ENCODE measurements around the gene ZNF530.

ZNF530 gene

GRCh38 chr19:57599761-57600383 is at the start of gene ZNF530:
ZNF530 (plus strand) TSS chr19:57599885; CDS start chr19:57604346, 4,461 bp downstream.
- POLR2A ChIA-PET = no interaction called here
- TF ChIP-seq NFRKB (IDR thresholded peaks at IDR 0.05) (no peak), TARDBP (IDR thresholded peaks at IDR 0.05) (no peak), FOXA1 (IDR thresholded peaks at IDR 0.05) (no peak), SUZ12 (IDR thresholded peaks at IDR 0.05) (no peak), L3MBTL2 (conservative IDR thresholded peaks at IDR 0.05) (peak; percentile 48; the same call in 1 of the 2 replicates), CTBP1 (IDR thresholded peaks at IDR 0.05; ENCODE audit: borderline replicate concordance) (no peak), FOXK2 (IDR thresholded peaks at IDR 0.05) (no peak), ELF4 (IDR thresholded peaks at IDR 0.05) (no peak), LEF1 (IDR thresholded peaks at IDR 0.05; ENCODE audit: borderline replicate concordance) (no peak)
- CTCF ChIA-PET = no interaction called here
- peak; percentile 89 for DNase-seq (ENCODE audit: extremely low spot score)

- DNase-seq (ENCODE audit: extremely low spot score) = no peak
- POLR2A ChIA-PET = no interaction called here
- no peak for TF ChIP-seq ELF4 (IDR thresholded peaks at IDR 0.05)
- TF ChIP-seq HDGF (IDR thresholded peaks at IDR 0.05; ENCODE audit: borderline replicate concordance) = no peak
- no peak for TF ChIP-seq SUZ12 (IDR thresholded peaks at IDR 0.05)
- TF ChIP-seq L3MBTL2 (conservative IDR thresholded peaks at IDR 0.05) = no peak
- no peak for TF ChIP-seq LEF1 (IDR thresholded peaks at IDR 0.05; ENCODE audit: borderline replicate concordance)
- no peak for TF ChIP-seq BHLHE40 (IDR thresholded peaks at IDR 0.05; ENCODE audit: borderline replicate concordance)
- no peak for TF ChIP-seq ZNF384 (IDR thresholded peaks at IDR 0.05)
- no peak for TF ChIP-seq SP1 (IDR thresholded peaks at IDR 0.05)
- CTCF ChIA-PET = no interaction called here
Measured at GRCh38 chr19:57552432-57552831, 47.3 kb upstream of the ZNF530 start.

GRCh38 chr19:57557659-57558058 is 42.0 kb upstream of the ZNF530 start:
- no peak for TF ChIP-seq HDGF (IDR thresholded peaks at IDR 0.05; ENCODE audit: borderline replicate concordance)
- no peak for TF ChIP-seq FOXK2 (IDR thresholded peaks at IDR 0.05)
- no peak for TF ChIP-seq CTBP1 (IDR thresholded peaks at IDR 0.05; ENCODE audit: borderline replicate concordance)
- TF ChIP-seq ELF4 (IDR thresholded peaks at IDR 0.05) = no peak
- no peak for TF ChIP-seq LEF1 (IDR thresholded peaks at IDR 0.05; ENCODE audit: borderline replicate concordance)
- TF ChIP-seq TARDBP (IDR thresholded peaks at IDR 0.05) = no peak
- no peak for TF ChIP-seq SP1 (IDR thresholded peaks at IDR 0.05)
- no peak for TF ChIP-seq SUZ12 (IDR thresholded peaks at IDR 0.05)
- TF ChIP-seq L3MBTL2 (conservative IDR thresholded peaks at IDR 0.05) = no peak
- no peak for TF ChIP-seq ZNF384 (IDR thresholded peaks at IDR 0.05)
- no peak for TF ChIP-seq BHLHE40 (IDR thresholded peaks at IDR 0.05; ENCODE audit: borderline replicate concordance)
- no peak for TF ChIP-seq NFRKB (IDR thresholded peaks at IDR 0.05)
- no peak for TF ChIP-seq ARNT (IDR thresholded peaks at IDR 0.05)
- no peak for TF ChIP-seq FOXA1 (IDR thresholded peaks at IDR 0.05)
- TF ChIP-seq FOXM1 (IDR thresholded peaks at IDR 0.05; ENCODE audit: borderline replicate concordance) = no peak
- TF ChIP-seq PKNOX1 (IDR thresholded peaks at IDR 0.05) = no peak
- no peak for DNase-seq (ENCODE audit: extremely low spot score)
- ChIA-PET POLR2A (interaction anchor here (0.9 kb wide), 1 partner anchor 123 kb away, joined by 3 read pairs; the partner anchor contains the start of gene ZNF749), CTCF (no interaction called here)

GRCh38 chr19:57558525-57558924 is 41.2 kb upstream of the ZNF530 start:
- DNase-seq (ENCODE audit: extremely low spot score) = no peak
- TF ChIP-seq LEF1 (IDR thresholded peaks at IDR 0.05; ENCODE audit: borderline replicate concordance) (no peak), NFRKB (IDR thresholded peaks at IDR 0.05) (no peak), CTBP1 (IDR thresholded peaks at IDR 0.05; ENCODE audit: borderline replicate concordance) (no peak), ARNT (IDR thresholded peaks at IDR 0.05) (no peak), FOXA1 (IDR thresholded peaks at IDR 0.05) (no peak), ELF4 (IDR thresholded peaks at IDR 0.05) (no peak), TARDBP (IDR thresholded peaks at IDR 0.05) (no peak), SP1 (IDR thresholded peaks at IDR 0.05) (no peak), FOXM1 (IDR thresholded peaks at IDR 0.05; ENCODE audit: borderline replicate concordance) (no peak), FOXK2 (IDR thresholded peaks at IDR 0.05) (no peak), L3MBTL2 (conservative IDR thresholded peaks at IDR 0.05) (no peak), HDGF (IDR thresholded peaks at IDR 0.05; ENCODE audit: borderline replicate concordance) (no peak), SUZ12 (IDR thresholded peaks at IDR 0.05) (no peak), BHLHE40 (IDR thresholded peaks at IDR 0.05; ENCODE audit: borderline replicate concordance) (no peak), PKNOX1 (IDR thresholded peaks at IDR 0.05) (no peak), ZNF384 (IDR thresholded peaks at IDR 0.05) (no peak)
- CTCF ChIA-PET = no interaction called here
- POLR2A ChIA-PET = interaction anchor here (0.9 kb wide), 1 partner anchor 124 kb away, joined by 3 read pairs; the partner anchor contains the start of gene ZNF749

- ChIA-PET CTCF (no interaction called here), POLR2A (no interaction called here)
- TF ChIP-seq L3MBTL2 (conservative IDR thresholded peaks at IDR 0.05) = peak; percentile 47
- TF ChIP-seq FOXK2 (IDR thresholded peaks at IDR 0.05) = no peak
- peak; percentile 17 for DNase-seq (ENCODE audit: extremely low spot score)
Measured at GRCh38 chr19:57559008-57559403, 40.7 kb upstream of the ZNF530 start.

- POLR2A ChIA-PET = no interaction called here
- CTCF ChIA-PET = no interaction called here
- TF ChIP-seq ZNF384 (IDR thresholded peaks at IDR 0.05) (no peak), ARNT (IDR thresholded peaks at IDR 0.05) (no peak), HDGF (IDR thresholded peaks at IDR 0.05; ENCODE audit: borderline replicate concordance) (no peak), L3MBTL2 (conservative IDR thresholded peaks at IDR 0.05) (no peak), TARDBP (IDR thresholded peaks at IDR 0.05) (no peak), SP1 (IDR thresholded peaks at IDR 0.05) (no peak), NFRKB (IDR thresholded peaks at IDR 0.05) (no peak), PKNOX1 (IDR thresholded peaks at IDR 0.05) (no peak), FOXA1 (IDR thresholded peaks at IDR 0.05) (no peak), ELF4 (IDR thresholded peaks at IDR 0.05) (no peak), FOXK2 (IDR thresholded peaks at IDR 0.05) (no peak), SUZ12 (IDR thresholded peaks at IDR 0.05) (no peak), CTBP1 (IDR thresholded peaks at IDR 0.05; ENCODE audit: borderline replicate concordance) (no peak), LEF1 (IDR thresholded peaks at IDR 0.05; ENCODE audit: borderline replicate concordance) (no peak), FOXM1 (IDR thresholded peaks at IDR 0.05; ENCODE audit: borderline replicate concordance) (no peak)
Measured at GRCh38 chr19:57559404-57560025, 40.2 kb upstream of the ZNF530 start, which contains the start of gene ZNF550. ZNF550 (minus strand) TSS chr19:57559863; CDS start chr19:57559682, 181 bp downstream.

More at GRCh38 chr19:57559404-57560025, 40.2 kb upstream of the ZNF530 start, which contains the start of gene ZNF550:
- peak; percentile 91 for DNase-seq (ENCODE audit: extremely low spot score)

Data from HEK293T (cell line).